Erythroblast (primary cell): ENCODE results near the gene DNAJC17.

ENCODE experiments used
- GATA1 ChIP-seq: IDR thresholded peaks from 2 replicates; pipeline ENCODE4 v1.6.1; 2011; ENCODE audit warnings: low read depth, mild to moderate bottlenecking, control low read depth, low read length, moderate library complexity
- POLR2A ChIP-seq: IDR thresholded peaks from 2 replicates; pipeline ENCODE4 v1.6.1; 2011; ENCODE audit warnings: mild to moderate bottlenecking, low read length

DNA sequence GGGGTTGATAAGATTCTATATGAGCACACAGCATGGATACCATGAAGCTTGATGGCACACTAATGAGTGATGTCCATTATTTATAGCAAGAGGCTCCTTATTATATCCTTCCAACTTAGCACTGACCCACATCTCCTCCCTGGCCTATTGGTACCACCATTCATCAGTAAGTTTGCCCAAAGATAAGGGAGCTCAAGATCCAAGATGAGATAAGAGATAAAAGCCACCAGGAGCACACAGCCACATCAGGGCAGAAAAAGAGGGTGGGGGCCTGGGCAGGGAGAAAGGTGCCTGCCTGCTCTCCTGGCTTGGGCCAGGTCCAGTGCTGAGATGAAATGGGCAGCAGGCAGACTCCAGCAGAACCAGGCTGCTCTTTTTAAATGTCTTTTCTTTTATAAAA is 25.6 kb upstream of the DNAJC17 start:
- no peak for TF ChIP-seq POLR2A
- TF ChIP-seq GATA1: no peak
